Lower leg skin (tissue), 3 donors: ENCODE data around the gene TAX1BP3.

Experiments
- POLR2A ChIP-seq, 2 donors: fragments of 450-650 bp; IDR thresholded peaks; one replicate each; pipeline ENCODE4 v1.6.1; 2016 to 2017; ENCODE audit warnings: antibody characterized with exemption in 2 of 2, mild to moderate bottlenecking in 1 of 2, moderate library complexity in 1 of 2
- TF ChIP-seq, protein P1 (sequence below), 3 donors: fragments of 450-650 bp; IDR thresholded peaks; one replicate each; pipeline ENCODE4 v1.5.1; 2016; ENCODE audit warnings: antibody characterized with exemption in 3 of 3, mild to moderate bottlenecking in 3 of 3, moderate library complexity in 2 of 3

GRCh38 chr17:3613124-3613523 is 55.3 kb downstream of the TAX1BP3 start:
- TF ChIP-seq, protein P1, sequence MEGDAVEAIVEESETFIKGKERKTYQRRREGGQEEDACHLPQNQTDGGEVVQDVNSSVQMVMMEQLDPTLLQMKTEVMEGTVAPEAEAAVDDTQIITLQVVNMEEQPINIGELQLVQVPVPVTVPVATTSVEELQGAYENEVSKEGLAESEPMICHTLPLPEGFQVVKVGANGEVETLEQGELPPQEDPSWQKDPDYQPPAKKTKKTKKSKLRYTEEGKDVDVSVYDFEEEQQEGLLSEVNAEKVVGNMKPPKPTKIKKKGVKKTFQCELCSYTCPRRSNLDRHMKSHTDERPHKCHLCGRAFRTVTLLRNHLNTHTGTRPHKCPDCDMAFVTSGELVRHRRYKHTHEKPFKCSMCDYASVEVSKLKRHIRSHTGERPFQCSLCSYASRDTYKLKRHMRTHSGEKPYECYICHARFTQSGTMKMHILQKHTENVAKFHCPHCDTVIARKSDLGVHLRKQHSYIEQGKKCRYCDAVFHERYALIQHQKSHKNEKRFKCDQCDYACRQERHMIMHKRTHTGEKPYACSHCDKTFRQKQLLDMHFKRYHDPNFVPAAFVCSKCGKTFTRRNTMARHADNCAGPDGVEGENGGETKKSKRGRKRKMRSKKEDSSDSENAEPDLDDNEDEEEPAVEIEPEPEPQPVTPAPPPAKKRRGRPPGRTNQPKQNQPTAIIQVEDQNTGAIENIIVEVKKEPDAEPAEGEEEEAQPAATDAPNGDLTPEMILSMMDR (IDR thresholded peaks at IDR 0.05): no peak
- TF ChIP-seq POLR2A (IDR thresholded peaks at IDR 0.05): no peak
